Keratinocyte (primary cell): ENCODE measurements around the gene TCF23. TPM values are rescaled to one million over a fixed set of nuclear protein-coding genes. Genes with fewer than 3 reads are reported as not detected.

ENCODE experiments used
- DNase-seq: peaks from one replicate; pipeline ENCODE4 v3.0.0-alpha.2; 2011; ENCODE audit warnings: low read depth, missing footprints, low spot score
- FAIRE-seq: peaks from 2 replicates; lab custom pipeline; 2011; peaks lifted over from hg19 to GRCh38; lab: Jason Lieb, UNC
- H2AFZ ChIP-seq: 2 replicates; pipeline ENCODE4 v1.6.0; 2012; ENCODE audit warnings: low read length, control low read depth, inconsistent platforms; ENCODE audit not compliant: control insufficient read depth
- H3K27ac ChIP-seq: 2 replicates; pipeline ENCODE4 v1.5.1; 2011; ENCODE audit warnings: low read length; ENCODE audit not compliant: control insufficient read depth, insufficient read depth
- H3K27me3 ChIP-seq: 3 replicates; pipeline ENCODE4 v1.6.0; 2011; ENCODE audit warnings: low read length; ENCODE audit not compliant: control insufficient read depth, insufficient read depth; ENCODE audit errors: extremely low read depth
- H3K36me3 ChIP-seq, 2 experiments: 2 replicates in 1 of 2; 3 replicates in 1 of 2; pipeline ENCODE4 v1.5.1; 2011; ENCODE audit warnings: low read length in 2 of 2, mild to moderate bottlenecking in 1 of 2; ENCODE audit not compliant: control insufficient read depth in 2 of 2, insufficient read depth in 2 of 2; ENCODE audit errors: extremely low read depth in 1 of 2
- H3K4me1 ChIP-seq: 3 replicates; pipeline ENCODE4 v1.5.1; 2011; ENCODE audit warnings: low read length; ENCODE audit not compliant: control insufficient read depth, insufficient read depth; ENCODE audit errors: extremely low read depth
- H3K4me2 ChIP-seq: 3 replicates; pipeline ENCODE4 v1.6.0; 2011; ENCODE audit warnings: low read depth, low read length; ENCODE audit not compliant: control insufficient read depth, insufficient read depth; ENCODE audit errors: extremely low read depth
- H3K4me3 ChIP-seq, 3 experiments: fragments of 200-600 bp in 1 of 3; sonication (generic) in 1 of 3; 2 replicates in 2 of 3; 3 replicates in 1 of 3; pipeline ENCODE4 v1.5.1; 2011 to 2016; ENCODE audit warnings: low read length in 3 of 3, mild to moderate bottlenecking in 3 of 3, control low read depth in 2 of 3, inconsistent platforms in 1 of 3, low read depth in 1 of 3, mixed read lengths in 1 of 3, mixed run types in 1 of 3, moderate library complexity in 1 of 3; ENCODE audit not compliant: control insufficient read depth in 2 of 3, insufficient read depth in 2 of 3; ENCODE audit errors: extremely low read depth in 1 of 3
- H3K79me2 ChIP-seq: 2 replicates; pipeline ENCODE4 v1.6.0; 2012; ENCODE audit warnings: low read length; ENCODE audit not compliant: control insufficient read depth, insufficient read depth
- H3K9ac ChIP-seq: 3 replicates; pipeline ENCODE4 v1.6.0; 2011; ENCODE audit warnings: low read length; ENCODE audit not compliant: control insufficient read depth, insufficient read depth; ENCODE audit errors: extremely low read depth
- H3K9me1 ChIP-seq: 3 replicates; pipeline ENCODE4 v1.6.0; 2011; ENCODE audit warnings: low read length; ENCODE audit not compliant: control insufficient read depth, insufficient read depth; ENCODE audit errors: extremely low read depth
- H3K9me3 ChIP-seq: 2 replicates; pipeline ENCODE4 v1.5.1; 2012; ENCODE audit warnings: low read depth, low read length; ENCODE audit not compliant: control insufficient read depth
- H4K20me1 ChIP-seq: 3 replicates; pipeline ENCODE4 v1.6.0; 2011; ENCODE audit warnings: low read length; ENCODE audit not compliant: control insufficient read depth, insufficient read depth; ENCODE audit errors: extremely low read depth
- EZH2 ChIP-seq: IDR thresholded peaks from one replicate; pipeline ENCODE4 v1.6.1; 2012; ENCODE audit warnings: inconsistent platforms, mild to moderate bottlenecking, low read length, moderate library complexity
- dilution Hi-C: fragments of 300-500 bp; cut with MboI; formaldehyde crosslinking; loops from one replicate; pipeline ENCODE4 v1.7.0; 2020; ENCODE audit warnings: low sequenced_read_pairs; ENCODE audit not compliant: extremely low pct_ligation_motif_present
- polyA plus RNA-seq, 5 experiments: library from polyadenylated mRNA; depleted of rRNA in 3 of 5; stranded (reverse) in 3 of 5; stranded (forward) in 1 of 5; unstranded in 1 of 5; fragments of >200 nt; gene quantifications; 1 replicate in 1 of 5; 2 replicates in 3 of 5; 3 replicates in 1 of 5; pipeline versions ENCODE4 v1.2.1 to v1.2.3, GENCODE V29; 2011 to 2012; ENCODE audit warnings: missing spikeins in 2 of 5, low read depth in 1 of 5, low replicate concordance in 1 of 5
- TF ChIP-seq, protein P1 (sequence below), 3 experiments: IDR thresholded peaks in 1 of 3; conservative IDR thresholded peaks in 1 of 3; optimal IDR thresholded peaks in 1 of 3; 2 replicates in 2 of 3; 3 replicates in 1 of 3; pipeline versions ENCODE3 to v1.5.1; 2011; ENCODE audit warnings: low read length in 3 of 3, mild to moderate bottlenecking in 3 of 3, moderate library complexity in 2 of 3, control low read depth in 1 of 3, inconsistent platforms in 1 of 3; ENCODE audit not compliant: insufficient read depth in 2 of 3; ENCODE audit errors: extremely low read depth in 1 of 3

TCF23 gene
- polyA plus RNA-seq, 1 donor (not counting 4 experiments of a cell fraction or from before 2014, with no cell fraction given) = not detected

DNA sequence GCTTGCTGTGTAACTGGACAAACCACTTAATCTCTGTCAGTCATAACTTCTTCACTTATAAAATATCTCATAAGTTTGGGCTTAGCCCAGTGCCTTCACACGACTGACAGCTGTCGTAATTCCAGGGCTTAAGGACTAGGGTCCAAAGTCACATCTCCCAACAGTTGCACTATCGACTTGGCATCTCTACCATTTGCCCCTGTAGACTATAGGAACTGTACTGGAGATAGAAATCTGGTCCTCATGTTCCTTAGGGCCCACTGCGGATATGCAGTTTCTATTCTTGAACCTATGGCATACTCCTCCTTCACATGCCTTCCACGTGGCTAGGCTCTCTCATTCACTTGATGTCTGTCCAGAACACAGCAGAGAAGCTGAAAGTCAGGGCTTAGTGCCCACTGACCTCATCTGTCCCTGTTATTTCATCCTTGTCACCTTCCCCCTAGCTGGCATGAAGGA, 22.5 kb upstream of the TCF23 start:
- peaks cover 14 to 16% of the 10 kb centered on the region in 2 experiments for H3K36me3 ChIP-seq
- no peak overlapping the region for H2AFZ ChIP-seq
- no peak overlapping the region for H3K4me3 ChIP-seq
- dilution Hi-C loops = no loop called here
- H3K4me1 ChIP-seq = no peaks in the 10 kb centered on the region
- no peak overlapping the region for H3K27ac ChIP-seq
- TF ChIP-seq, protein P1, sequence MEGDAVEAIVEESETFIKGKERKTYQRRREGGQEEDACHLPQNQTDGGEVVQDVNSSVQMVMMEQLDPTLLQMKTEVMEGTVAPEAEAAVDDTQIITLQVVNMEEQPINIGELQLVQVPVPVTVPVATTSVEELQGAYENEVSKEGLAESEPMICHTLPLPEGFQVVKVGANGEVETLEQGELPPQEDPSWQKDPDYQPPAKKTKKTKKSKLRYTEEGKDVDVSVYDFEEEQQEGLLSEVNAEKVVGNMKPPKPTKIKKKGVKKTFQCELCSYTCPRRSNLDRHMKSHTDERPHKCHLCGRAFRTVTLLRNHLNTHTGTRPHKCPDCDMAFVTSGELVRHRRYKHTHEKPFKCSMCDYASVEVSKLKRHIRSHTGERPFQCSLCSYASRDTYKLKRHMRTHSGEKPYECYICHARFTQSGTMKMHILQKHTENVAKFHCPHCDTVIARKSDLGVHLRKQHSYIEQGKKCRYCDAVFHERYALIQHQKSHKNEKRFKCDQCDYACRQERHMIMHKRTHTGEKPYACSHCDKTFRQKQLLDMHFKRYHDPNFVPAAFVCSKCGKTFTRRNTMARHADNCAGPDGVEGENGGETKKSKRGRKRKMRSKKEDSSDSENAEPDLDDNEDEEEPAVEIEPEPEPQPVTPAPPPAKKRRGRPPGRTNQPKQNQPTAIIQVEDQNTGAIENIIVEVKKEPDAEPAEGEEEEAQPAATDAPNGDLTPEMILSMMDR (optimal IDR thresholded peaks at IDR 0.05 in 1 of 3, IDR thresholded peaks at IDR 0.05 in 1 of 3, conservative IDR thresholded peaks at IDR 0.05 in 1 of 3; ENCODE audit: extremely low read depth in 1 of 3, insufficient read depth in 2 of 3, low read length in 3 of 3) = no peak
- no peak for TF ChIP-seq EZH2
- H3K79me2 ChIP-seq = no peaks in the 10 kb centered on the region
- no peak overlapping the region for H3K4me2 ChIP-seq
- FAIRE-seq = no peak
- H4K20me1 ChIP-seq = no peaks in the 10 kb centered on the region
- no peaks in the 10 kb centered on the region for H3K9me3 ChIP-seq
- peaks cover 23% of the 10 kb centered on the region for H3K27me3 ChIP-seq
- no peak overlapping the region for H3K9ac ChIP-seq
- H3K9me1 ChIP-seq = no peaks in the 10 kb centered on the region
- DNase-seq = no peak

DNA sequence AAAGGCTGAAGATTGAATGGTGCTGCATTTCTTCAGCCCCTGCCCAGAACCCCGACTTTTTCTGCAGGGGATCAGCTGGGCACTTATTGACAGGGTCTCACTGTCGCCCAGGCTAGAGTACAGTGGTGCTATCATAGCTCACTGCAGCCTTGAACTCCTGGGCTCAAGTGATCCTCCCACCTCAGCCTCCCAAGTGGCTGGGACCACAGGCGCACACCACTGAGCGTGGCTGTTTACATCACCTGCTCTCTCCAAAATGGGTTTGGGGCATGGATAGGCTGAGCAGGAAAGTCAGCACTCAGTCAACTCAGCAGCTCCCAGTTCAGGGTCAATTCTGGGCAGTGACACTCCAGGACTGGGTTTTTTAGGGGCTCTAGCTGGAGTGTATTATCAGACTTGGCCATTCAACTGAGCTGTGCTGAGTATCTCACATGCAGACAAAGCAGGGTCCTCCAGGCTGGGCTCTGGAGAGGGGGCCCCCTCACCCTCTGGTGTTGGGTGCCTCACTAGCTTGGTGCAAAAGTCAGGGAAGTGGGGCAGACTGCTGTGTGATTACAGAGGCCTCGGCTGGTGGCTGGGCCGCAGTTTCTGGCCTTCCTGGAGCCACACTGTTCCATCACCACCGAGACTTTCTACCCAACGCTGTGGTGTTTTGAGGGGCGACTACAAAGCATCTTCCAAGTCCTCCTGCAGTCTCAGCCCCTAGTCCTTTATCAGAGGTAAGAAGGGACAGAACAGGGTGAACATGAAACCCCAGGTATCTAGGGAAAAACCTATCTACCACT, 20.7 kb upstream of the TCF23 start:
- H3K4me1 ChIP-seq = peaks cover under 1% of the 10 kb centered on the region
- H3K9me3 ChIP-seq = no peaks in the 10 kb centered on the region
- H4K20me1 ChIP-seq = no peaks in the 10 kb centered on the region
- H3K36me3 ChIP-seq = peaks cover 20 to 26% of the 10 kb centered on the region in 2 experiments
- H3K27ac ChIP-seq = no peak overlapping the region
- H3K4me3 ChIP-seq = no peak overlapping the region
- no peak overlapping the region for H3K9ac ChIP-seq
- peaks cover 7% of the 10 kb centered on the region for H3K79me2 ChIP-seq
- no peaks in the 10 kb centered on the region for H3K9me1 ChIP-seq
- TF ChIP-seq, protein P1 (optimal IDR thresholded peaks at IDR 0.05 in 1 of 3, IDR thresholded peaks at IDR 0.05 in 1 of 3, conservative IDR thresholded peaks at IDR 0.05 in 1 of 3; ENCODE audit: extremely low read depth in 1 of 3, insufficient read depth in 2 of 3, low read length in 3 of 3) = no peak
- TF ChIP-seq EZH2 = no peak
- no peak for FAIRE-seq
- DNase-seq = no peak
- dilution Hi-C loops = no loop called here
- H2AFZ ChIP-seq = no peak overlapping the region
- H3K4me2 ChIP-seq = no peak overlapping the region
- H3K27me3 ChIP-seq = peaks cover 7% of the 10 kb centered on the region
